Measurements from ENCODE around the gene TRIO.

Gene TRIO

DNA sequence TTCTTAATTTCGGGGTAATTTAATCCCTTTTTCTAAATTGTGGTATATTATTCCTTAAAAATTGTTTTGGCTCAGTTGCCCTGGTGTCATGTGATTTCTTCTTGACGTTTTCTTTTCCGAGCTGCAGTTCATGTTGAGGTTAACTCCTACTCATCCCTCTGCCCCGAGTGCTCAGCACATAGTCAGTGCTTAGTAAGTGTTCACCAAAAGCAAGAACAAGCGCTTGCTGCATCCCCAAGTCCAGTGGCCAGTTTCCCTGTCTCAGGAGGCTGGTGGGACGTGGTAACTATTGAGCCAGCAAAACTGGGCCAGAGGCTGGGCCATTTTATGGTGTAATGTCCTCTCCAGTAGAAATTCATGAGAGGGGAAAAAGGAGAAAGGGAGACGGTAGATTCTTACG lies 23.3 kb downstream of the TRIO start:
- DNase-seq = no peak

DNA sequence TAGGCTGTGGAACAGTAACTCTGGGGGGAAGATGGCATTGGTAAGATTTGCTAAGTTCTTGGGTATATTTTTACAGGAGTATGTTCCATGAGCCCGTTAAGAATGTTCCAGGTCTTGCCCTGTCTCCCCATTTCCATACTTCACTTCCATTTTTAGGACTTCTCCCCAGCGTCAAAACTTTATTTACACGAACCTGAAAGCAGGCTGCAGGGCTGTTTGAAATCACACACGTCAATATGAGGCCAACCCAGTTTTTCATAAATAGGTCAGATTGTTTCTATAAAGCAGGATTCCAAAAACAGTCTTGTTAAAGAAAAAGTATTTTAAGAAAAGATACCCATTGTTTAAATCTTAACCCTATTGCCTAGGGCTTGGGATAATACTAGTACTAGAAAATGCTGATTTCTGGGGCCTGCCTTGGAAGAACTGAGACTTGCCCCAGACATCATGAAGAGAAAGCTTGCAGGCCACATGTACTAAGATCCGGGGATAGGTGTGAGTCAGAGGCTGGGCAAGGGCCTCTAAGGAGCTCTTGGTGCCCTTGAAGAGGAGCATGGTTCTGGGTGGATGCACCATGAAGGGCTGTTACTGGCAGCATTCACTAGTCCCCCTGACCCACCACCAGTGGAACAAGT lies 24.2 kb downstream of the TRIO start:
- no peak for DNase-seq

GRCh38 chr5:14168144-14168792 lies 25.1 kb downstream of the TRIO start:
- DNase-seq = no peak

DNA sequence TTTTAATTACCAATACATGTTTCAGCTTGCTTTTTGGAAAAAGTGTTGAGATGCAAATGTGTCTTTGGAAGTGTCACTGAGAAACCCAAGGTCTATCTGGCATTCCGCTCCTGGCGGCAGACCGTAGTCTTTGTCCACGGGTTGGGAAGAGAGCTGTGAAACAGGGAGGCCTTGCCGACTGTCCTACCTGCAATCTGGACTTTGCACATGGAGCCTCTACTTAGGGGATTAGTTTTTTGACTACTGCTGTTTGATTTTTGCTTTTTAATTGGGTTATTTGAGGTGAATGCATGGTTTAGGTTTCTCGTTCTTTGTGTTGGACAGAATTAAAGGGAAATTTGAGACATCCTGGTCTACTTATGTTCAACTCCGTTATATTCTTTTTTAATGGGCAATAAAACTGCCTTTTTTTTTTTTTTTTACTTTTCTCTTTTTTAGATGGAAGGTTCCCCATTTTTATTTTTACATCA lies 25.7 kb downstream of the TRIO start:
- DNase-seq = no peak

GRCh38 chr5:14171046-14171445 lies 27.9 kb downstream of the TRIO start:
- DNase-seq = no peak

DNA sequence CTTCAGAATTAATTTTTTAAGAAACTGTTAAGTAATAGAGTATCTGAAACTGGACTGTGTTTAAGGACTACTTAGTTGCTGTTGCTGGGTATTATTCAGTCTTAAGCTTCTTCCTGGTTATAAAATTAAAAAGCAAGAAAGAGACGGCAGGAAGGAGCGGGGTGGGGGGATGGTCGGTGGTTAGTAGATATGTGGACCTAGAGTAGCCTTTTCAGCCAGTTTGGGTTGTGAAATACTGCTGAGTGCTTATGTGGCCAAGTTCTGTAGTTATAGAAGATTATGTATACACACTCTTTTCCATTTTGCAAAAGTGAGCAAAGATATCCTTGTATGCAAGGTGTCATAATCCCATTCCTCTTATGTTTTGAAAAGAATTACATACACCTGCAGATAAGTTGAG lies 28.5 kb downstream of the TRIO start:
- DNase-seq = no peak

- DNase-seq = no peak
These were observed 29.1 kb downstream of the TRIO start for GRCh38 chr5:14172149-14172795.

- no peak for DNase-seq
These were observed 30.5 kb downstream of the TRIO start for GRCh38 chr5:14173377-14174229.

DNA sequence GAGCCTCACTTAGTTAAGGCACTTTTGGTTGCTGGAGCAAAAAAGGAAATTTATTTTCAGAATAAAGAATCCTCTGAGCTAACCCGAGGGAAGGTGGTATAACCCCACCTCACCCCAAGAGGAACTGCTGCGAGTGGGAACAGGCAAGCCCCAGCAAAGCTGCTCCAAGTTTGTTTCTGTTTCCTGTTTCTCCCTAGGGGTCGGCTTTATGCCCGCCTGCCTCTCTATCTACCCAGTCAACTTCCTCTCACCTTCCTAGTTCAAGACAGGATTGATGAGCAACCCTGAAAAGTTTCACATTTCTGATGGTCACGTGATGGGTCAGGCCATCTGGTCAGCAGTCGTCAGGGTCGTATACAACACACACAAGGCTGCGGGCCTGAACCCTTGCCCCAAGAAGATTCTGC lies 31.1 kb downstream of the TRIO start:
- no peak for DNase-seq

- DNase-seq = no peak
These were observed 32.2 kb downstream of the TRIO start for GRCh38 chr5:14175381-14175780.

GRCh38 chr5:14176888-14177287 lies 33.7 kb downstream of the TRIO start:
- DNase-seq = no peak

DNA sequence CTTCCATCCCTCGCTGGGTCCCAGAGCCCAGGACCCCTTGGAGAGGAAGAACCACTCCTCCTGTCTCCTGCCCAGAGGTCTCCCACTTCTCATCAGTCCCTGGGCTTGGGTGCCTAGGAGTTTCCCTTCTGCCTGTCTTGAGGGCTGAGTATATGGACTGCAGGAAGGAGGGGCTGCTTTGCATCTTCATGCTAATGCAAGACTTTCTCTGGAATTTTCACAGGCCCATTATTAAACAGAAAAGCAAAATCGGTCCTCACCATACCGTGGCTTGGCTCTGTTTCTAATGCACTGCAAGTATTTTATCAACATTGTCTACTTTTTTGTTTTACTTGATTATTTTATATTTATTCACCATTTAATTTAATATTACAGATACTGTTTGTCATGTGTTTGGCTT lies 34.5 kb downstream of the TRIO start:
- DNase-seq = no peak

DNA sequence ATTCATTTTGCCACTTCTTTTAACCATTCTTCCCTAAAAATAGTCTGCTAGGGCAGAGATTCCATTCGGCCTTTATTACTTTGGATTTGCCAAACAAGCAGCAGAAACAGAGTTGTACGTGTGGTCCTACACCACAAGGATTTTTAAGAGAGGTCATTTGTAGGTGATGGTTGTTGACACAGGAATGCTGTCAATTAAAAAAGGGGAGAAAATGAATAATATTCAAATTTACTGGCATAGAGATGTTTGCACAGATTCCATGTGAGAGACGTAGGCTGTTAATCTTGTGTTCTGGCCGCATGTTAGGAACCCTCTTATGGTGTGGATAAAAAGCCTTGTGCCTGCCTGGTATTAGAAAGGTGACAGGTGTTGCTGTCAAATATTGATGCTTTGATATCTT lies 34.9 kb downstream of the TRIO start:
- no peak for DNase-seq

DNA sequence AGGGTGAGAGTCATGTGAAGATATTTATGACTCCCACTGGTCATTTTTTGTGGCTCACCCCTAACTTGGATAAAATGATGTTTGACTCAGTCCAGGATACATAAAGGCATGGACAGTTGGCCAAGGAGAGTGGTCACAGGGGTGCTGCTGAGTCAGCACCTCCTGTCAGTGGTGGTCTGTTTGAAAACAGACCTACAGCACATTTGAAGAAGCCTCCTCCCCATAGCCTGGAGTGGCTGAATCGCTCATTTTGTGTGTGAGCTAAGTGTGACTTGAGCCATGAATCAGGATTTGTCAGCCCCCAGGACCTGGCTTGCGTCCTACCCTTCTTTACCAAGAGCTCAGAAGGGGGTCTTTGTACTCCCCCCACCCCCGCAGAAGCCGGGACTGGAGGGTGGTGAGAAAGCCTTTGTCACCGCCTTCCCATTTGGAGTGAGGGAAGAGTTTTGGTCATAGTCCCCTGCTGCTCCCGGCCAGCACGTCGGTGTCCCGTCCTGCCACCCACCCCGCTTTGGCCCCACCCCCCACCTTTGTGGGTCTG lies 35.6 kb downstream of the TRIO start:
- peak in 3 of 56 donors; percentile 24 to 53 (median 29) for DNase-seq

GRCh38 chr5:14179446-14179845 lies 36.3 kb downstream of the TRIO start:
- DNase-seq = no peak

DNA sequence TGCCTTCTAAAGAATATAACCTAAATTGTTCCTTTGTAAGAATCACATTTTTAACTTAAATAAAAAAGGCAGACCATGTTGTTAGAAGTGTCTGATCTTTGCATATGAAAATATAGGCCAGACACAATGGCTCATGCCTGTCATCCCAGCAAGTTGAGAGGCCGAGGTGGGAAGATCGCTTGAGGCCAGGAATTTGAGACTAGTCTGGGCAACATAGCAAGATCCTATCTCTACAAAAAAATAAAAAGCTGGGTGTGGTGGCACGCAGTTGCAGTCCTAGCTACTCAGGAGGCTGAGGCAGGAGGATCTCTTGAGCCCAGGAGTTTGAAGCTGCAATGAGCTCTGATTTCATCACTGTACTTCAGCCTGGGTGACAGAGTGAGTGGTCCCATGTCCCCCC lies 37.3 kb downstream of the TRIO start:
- DNase-seq = no peak

DNA sequence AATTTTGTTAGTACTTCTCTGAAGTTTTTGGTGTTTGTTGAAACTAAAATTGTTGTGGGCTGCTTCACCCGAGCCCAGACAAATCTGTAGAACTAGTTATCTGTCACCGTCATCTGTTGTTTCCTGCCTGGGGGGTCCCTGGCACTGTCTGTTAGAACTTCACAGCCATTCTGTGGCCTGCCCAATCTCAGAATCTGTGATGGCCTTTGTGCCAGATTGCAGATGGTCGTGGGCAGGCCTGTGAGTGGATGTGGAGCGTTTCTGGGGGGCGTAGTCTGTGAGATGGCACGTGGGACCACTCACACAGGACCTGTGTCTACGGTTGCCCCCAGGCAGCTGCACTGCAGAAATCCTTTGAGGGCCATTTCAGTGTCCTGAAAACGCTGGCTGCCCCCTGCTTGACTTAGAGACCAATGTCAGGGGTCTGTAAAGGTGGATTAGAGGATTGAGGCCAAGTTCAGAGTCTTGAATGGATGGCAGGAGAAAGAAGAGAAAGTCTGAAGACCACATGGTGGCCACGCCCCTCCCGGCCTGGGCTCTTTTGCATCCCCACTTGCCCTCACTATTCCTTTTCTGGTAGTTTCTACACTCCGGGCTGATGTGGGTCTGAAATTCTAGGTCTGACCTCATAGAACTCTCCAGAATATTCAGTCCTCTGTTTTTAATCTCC lies 38.3 kb downstream of the TRIO start:
- DNase-seq = no peak

DNA sequence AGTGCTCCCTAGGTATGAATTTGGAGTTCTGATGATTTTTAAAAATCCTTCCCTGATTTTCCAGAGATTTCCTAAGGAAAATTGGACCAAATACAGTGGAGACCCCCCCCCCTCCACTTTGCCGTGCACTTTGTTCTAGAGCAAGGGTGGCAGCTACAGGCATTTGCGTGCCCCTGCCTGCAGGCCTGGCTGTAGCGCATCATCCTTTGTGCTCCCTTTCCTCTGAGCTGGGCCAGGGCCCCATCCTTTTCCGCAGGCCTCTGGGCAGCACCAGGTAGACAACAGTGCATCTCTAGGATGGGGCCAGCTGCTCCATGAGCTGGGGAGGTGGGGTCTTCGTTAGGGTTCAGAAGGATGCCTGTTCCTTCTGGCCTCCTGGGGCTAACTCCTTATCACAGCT lies 39.6 kb downstream of the TRIO start:
- no peak for DNase-seq

GRCh38 chr5:14183187-14183939 lies 40.2 kb downstream of the TRIO start:
- no peak for DNase-seq

- no peak for DNase-seq
These were observed 40.9 kb downstream of the TRIO start for GRCh38 chr5:14184082-14184481.

All from nucleus accumbens (tissue), 56 donors.